Measurements from ENCODE around the gene DFFA.
"Not testable (repeated sequence)": the region's sequence is repeated elsewhere in the genome, so short reads cannot be mapped to it uniquely, and the experiment has no call there.

The DFFA gene

GRCh38 chr1:10471411-10472219, 714 bp downstream of the DFFA start:
- no peak for TF ChIP-seq Cebpa-rat (IDR thresholded peaks at IDR 0.05)
- Histone ChIP-seq H3K27ac (peak overlapping the region; percentile 79), H3K9ac (peak overlapping the region; percentile 86), H4K20me1 (peaks cover 10% of the 10 kb centered on the region; the same call in 1 of the 2 replicates), H3K36me3 (peaks cover 34% of the 10 kb centered on the region), H3K4me2 (peak overlapping the region; percentile 79), H3K4me3 (peak overlapping the region; percentile 89), H3K27me3 (no peaks in the 10 kb centered on the region), H3K9me3 (no peaks in the 10 kb centered on the region), H3K4me1 (peaks cover 46% of the 10 kb centered on the region)

DNA sequence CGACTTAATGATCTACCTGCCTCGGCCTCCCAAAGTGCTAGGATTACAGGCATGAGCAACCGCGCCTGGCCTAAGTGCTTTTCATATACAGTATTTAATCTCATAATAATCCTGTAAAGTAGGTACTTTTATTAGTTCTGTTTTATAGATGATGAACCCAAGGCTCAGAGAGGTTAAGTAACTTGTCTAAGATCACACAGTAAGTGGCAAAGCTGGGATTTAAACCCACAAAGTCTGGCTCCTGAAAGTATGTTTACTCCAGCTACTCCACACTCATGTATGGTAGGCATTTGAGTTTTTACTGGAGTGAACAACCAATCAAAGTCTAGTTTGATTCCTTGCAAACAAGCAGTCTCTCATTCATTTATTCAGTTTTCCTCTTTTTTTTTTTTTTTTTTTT, 2.3 kb downstream of the DFFA start:
- no peak overlapping the region for H3K4me3 ChIP-seq
- H3K9me3 ChIP-seq: no peaks in the 10 kb centered on the region
- H3K4me2 ChIP-seq: no peak overlapping the region
- no peak overlapping the region for H3K27ac ChIP-seq
- peaks cover 33% of the 10 kb centered on the region for H3K4me1 ChIP-seq
- no peaks in the 10 kb centered on the region for H3K27me3 ChIP-seq
- peaks cover 50% of the 10 kb centered on the region for H3K36me3 ChIP-seq
- TF ChIP-seq Cebpa-rat (IDR thresholded peaks at IDR 0.05): no peak
- H3K9ac ChIP-seq: no peak overlapping the region
- peaks cover 10% of the 10 kb centered on the region; the same call in 1 of the 2 replicates for H4K20me1 ChIP-seq

GRCh38 chr1:10467078-10467477, 5.3 kb downstream of the DFFA start:
- Histone ChIP-seq H3K4me1 (peaks cover 19% of the 10 kb centered on the region), H3K4me3 (no peak overlapping the region), H3K36me3 (peaks cover 80% of the 10 kb centered on the region), H3K4me2 (no peak overlapping the region), H4K20me1 (peaks cover 10% of the 10 kb centered on the region; the same call in 1 of the 2 replicates), H3K27ac (no peak overlapping the region), H3K27me3 (no peaks in the 10 kb centered on the region), H3K9me3 (no peaks in the 10 kb centered on the region), H3K9ac (no peak overlapping the region)
- TF ChIP-seq Cebpa-rat (IDR thresholded peaks at IDR 0.05): no peak

DNA sequence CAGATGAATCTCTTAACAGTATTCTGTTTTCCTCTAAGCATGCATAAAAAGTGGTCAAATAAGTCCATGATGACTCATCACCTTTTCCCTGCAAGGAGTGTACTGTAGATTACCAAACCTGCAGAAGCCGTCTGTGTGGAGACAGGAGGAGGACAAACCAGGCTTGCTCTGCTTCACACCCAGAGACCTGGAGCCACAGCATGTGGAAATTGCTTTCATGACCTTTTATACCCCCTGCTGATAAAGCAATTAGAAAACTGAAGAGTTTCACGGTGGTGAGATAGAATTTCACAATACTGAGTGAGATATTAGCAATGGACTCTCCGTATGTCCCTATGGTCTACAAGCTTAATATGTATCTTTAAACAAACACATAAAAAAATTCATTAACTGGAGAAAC, 13.1 kb downstream of the DFFA start:
- H3K27ac ChIP-seq: no peak overlapping the region
- peaks cover 24% of the 10 kb centered on the region for H3K4me1 ChIP-seq
- H3K9me3 ChIP-seq: no peaks in the 10 kb centered on the region
- no peak overlapping the region for H3K4me3 ChIP-seq
- no peak overlapping the region for H3K4me2 ChIP-seq
- no peak for TF ChIP-seq Cebpa-rat (IDR thresholded peaks at IDR 0.05)
- H3K27me3 ChIP-seq: no peaks in the 10 kb centered on the region
- no peaks in the 10 kb centered on the region for H4K20me1 ChIP-seq
- peaks cover 77% of the 10 kb centered on the region for H3K36me3 ChIP-seq
- no peak overlapping the region for H3K9ac ChIP-seq

GRCh38 chr1:10457875-10458274, 14.5 kb downstream of the DFFA start:
- peaks cover 24% of the 10 kb centered on the region for H3K4me1 ChIP-seq
- no peaks in the 10 kb centered on the region for H3K9me3 ChIP-seq
- no peaks in the 10 kb centered on the region for H4K20me1 ChIP-seq
- peaks cover 64% of the 10 kb centered on the region for H3K36me3 ChIP-seq
- no peak overlapping the region for H3K4me3 ChIP-seq
- H3K27me3 ChIP-seq: no peaks in the 10 kb centered on the region
- H3K27ac ChIP-seq: peak overlapping the region; percentile 11
- peak overlapping the region; percentile 63 for H3K4me2 ChIP-seq
- TF ChIP-seq Cebpa-rat (IDR thresholded peaks at IDR 0.05): no peak
- peak overlapping the region; percentile 28; the same call in 1 of the 2 replicates for H3K9ac ChIP-seq

DNA sequence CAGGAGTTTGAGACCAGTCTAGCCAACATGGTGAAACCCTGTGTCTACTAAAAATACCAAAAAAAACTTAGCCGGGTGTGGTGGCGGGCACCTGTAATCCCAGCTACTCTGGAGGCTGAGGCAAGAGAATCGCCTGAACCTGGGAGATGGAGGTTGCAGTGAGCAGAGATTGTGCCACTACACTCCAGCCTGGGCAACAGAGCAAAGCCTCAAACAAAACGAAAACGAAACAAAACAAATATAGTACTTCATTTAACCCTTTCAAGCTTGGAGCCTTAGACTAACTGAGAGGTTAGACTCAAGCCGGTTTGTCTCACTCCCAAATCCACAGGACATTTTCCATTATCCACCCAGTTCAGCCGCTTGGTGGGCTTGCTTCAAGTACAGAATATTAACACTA, 14.9 kb downstream of the DFFA start:
- H3K27ac ChIP-seq: peak overlapping the region; percentile 11
- H3K4me2 ChIP-seq: peak overlapping the region; percentile 63
- H3K27me3 ChIP-seq, H3K9me3 ChIP-seq, H4K20me1 ChIP-seq, H3K4me3 ChIP-seq: not testable (repeated sequence)
- peak overlapping the region; percentile 28; the same call in 1 of the 2 replicates for H3K9ac ChIP-seq
- H3K36me3 ChIP-seq: peaks cover 60% of the 10 kb centered on the region
- H3K4me1 ChIP-seq: peaks cover 24% of the 10 kb centered on the region

GRCh38 chr1:10456661-10457060, 15.7 kb downstream of the DFFA start:
- H3K4me2 ChIP-seq: peak overlapping the region; percentile 63; the same call in 1 of the 2 replicates

DNA sequence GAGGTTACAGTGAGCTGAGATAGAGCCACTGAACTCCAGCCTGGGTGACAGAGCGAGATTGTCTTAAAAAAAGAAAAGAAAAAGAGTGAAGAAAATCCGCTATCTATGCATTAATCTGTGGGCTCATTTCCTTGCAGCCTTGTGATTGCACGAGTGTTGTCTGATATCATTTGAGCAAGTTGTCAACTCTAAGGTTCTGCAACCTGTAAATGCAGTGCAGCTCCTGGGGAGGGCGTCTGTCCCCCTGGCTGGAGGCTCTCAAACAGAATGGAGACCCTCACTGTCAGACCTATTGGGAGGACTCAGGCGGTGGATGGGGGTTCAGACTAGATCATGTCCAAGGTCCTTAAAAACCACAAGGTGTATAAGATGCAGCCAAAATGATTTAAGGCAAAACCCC, 16.3 kb downstream of the DFFA start:
- H3K27ac ChIP-seq: no peak overlapping the region
- no peaks in the 10 kb centered on the region for H3K27me3 ChIP-seq
- H3K9me3 ChIP-seq: no peaks in the 10 kb centered on the region
- no peak overlapping the region for H3K4me2 ChIP-seq
- peaks cover 46% of the 10 kb centered on the region for H3K36me3 ChIP-seq
- H4K20me1 ChIP-seq: no peaks in the 10 kb centered on the region
- no peak for TF ChIP-seq Cebpa-rat (IDR thresholded peaks at IDR 0.05)
- no peak overlapping the region for H3K4me3 ChIP-seq
- H3K9ac ChIP-seq: no peak overlapping the region
- H3K4me1 ChIP-seq: peaks cover 24% of the 10 kb centered on the region

More at GRCh38 chr1:10456661-10457060, 15.7 kb downstream of the DFFA start:
- no peaks in the 10 kb centered on the region for H3K9me3 ChIP-seq
- no peak overlapping the region for H3K9ac ChIP-seq
- peak overlapping the region; percentile 11; the same call in 1 of the 2 replicates for H3K27ac ChIP-seq
- H3K36me3 ChIP-seq: peaks cover 52% of the 10 kb centered on the region
- no peaks in the 10 kb centered on the region for H4K20me1 ChIP-seq
- no peak overlapping the region for H3K4me3 ChIP-seq
- H3K27me3 ChIP-seq: no peaks in the 10 kb centered on the region
- no peak for TF ChIP-seq Cebpa-rat (IDR thresholded peaks at IDR 0.05)
- peaks cover 24% of the 10 kb centered on the region for H3K4me1 ChIP-seq

DNA sequence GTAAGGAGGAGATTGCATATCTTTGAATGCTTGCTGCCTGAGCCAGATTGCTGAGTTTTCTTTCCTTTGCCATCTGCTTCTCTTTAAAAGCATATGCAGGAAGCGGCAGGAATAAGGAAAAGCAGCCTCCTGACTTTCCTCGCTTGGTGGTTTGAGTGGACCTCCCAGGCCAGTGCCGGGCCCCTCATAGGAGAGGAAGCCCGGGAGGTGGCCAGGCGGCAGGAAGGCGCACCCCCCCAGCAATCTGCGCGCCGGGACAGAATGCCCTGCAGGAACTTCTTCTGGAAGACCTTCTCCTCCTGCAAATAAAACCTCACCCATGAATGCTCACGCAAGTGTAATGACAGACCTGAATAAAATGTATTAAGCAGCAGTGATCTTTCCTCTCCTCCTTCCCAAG, 21.0 kb downstream of the DFFA start:
- Histone ChIP-seq H3K27me3 (no peaks in the 10 kb centered on the region), H3K4me2 (no peak overlapping the region), H3K9me3 (no peaks in the 10 kb centered on the region), H3K4me1 (no peaks in the 10 kb centered on the region), H3K4me3 (no peak overlapping the region), H4K20me1 (no peaks in the 10 kb centered on the region), H3K36me3 (peaks cover 40% of the 10 kb centered on the region), H3K9ac (no peak overlapping the region), H3K27ac (no peak overlapping the region)
- no peak for TF ChIP-seq Cebpa-rat (IDR thresholded peaks at IDR 0.05)

- TF ChIP-seq Cebpa-rat (IDR thresholded peaks at IDR 0.05): no peak
These were observed 21.5 kb downstream of the DFFA start for GRCh38 chr1:10450836-10451235.

More at GRCh38 chr1:10450836-10451235, 21.5 kb downstream of the DFFA start:
- H3K36me3 ChIP-seq: peaks cover 41% of the 10 kb centered on the region
- H3K27me3 ChIP-seq: no peaks in the 10 kb centered on the region
- no peak overlapping the region for H3K27ac ChIP-seq
- no peaks in the 10 kb centered on the region for H4K20me1 ChIP-seq
- no peaks in the 10 kb centered on the region for H3K4me1 ChIP-seq
- no peaks in the 10 kb centered on the region for H3K9me3 ChIP-seq
- no peak overlapping the region for H3K9ac ChIP-seq
- H3K4me2 ChIP-seq: no peak overlapping the region
- no peak overlapping the region for H3K4me3 ChIP-seq

Data from BLaER1 (cell line).